Hepatocyte (in vitro differentiated cells): Measurements from ENCODE around the gene LEMD2.

Experiments
- EZH2 ChIP-seq: fragments of 200-600 bp; sonication (generic); IDR thresholded peaks from 2 replicates; pipeline ENCODE4 v1.6.1; 2016; ENCODE audit warnings: antibody characterized with exemption, mild to moderate bottlenecking, borderline replicate concordance
- EZH2phosphoT487 ChIP-seq: fragments of 200-600 bp; sonication (generic); IDR thresholded peaks from one replicate; pipeline ENCODE4 v1.6.1; 2018; ENCODE audit warnings: antibody characterized with exemption, mild to moderate bottlenecking, low read depth, moderate library complexity; ENCODE audit not compliant: unreplicated experiment, severe bottlenecking
- TF ChIP-seq, protein P1 (sequence below): fragments of 200-600 bp; sonication (generic); IDR thresholded peaks from 2 replicates; pipeline ENCODE4 v1.5.1; 2016; ENCODE audit warnings: antibody characterized with exemption, mild to moderate bottlenecking; ENCODE audit not compliant: poor library complexity

DNA sequence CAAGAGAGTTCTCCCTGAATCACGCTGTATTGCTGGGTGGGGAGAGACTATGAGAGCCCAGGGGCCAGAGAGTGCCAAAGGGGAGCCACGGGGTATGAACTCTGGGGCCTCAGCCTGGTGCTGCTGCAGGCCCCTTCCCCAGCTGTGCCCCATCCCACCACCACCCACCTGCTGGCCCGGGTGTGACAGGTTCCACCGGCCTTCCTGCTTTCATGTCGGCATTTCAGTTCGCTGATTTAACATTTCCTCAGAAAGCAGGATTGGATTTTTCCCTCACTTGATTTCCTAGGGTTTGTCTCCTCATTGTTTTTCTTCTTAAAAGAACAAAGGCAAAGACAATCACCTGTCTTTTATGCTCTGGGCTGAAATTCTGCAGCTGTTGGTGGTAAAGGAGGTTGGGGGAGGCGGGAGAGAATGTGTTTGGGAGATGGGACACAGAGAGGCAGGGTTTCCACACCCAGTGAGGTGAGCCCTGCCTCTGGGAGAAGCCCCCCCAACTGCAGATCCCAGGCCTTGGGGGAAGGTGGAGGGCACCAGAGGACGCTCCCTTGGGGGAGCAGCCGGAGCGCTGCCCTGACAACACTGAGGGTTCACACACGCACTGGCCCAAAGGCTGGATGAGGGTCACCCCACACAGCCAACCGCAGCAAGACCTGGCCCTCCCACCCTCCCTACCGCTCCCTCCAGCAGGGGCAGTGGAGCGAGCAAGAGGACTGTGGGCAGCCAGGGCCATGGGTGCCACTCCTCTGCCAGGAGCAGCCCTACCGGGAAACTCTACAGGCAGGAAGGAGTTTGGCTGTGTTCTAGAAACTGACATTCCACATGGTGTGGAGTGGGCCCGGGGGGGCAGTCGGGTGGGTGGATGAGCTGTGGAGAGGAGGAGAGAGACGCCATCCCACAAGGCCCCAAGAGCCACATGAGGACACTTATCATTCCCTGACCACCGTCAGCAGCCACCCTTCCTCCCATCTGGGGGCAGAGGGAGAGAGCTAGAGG lies 25.4 kb upstream of the LEMD2 start:
- TF ChIP-seq, protein P1, sequence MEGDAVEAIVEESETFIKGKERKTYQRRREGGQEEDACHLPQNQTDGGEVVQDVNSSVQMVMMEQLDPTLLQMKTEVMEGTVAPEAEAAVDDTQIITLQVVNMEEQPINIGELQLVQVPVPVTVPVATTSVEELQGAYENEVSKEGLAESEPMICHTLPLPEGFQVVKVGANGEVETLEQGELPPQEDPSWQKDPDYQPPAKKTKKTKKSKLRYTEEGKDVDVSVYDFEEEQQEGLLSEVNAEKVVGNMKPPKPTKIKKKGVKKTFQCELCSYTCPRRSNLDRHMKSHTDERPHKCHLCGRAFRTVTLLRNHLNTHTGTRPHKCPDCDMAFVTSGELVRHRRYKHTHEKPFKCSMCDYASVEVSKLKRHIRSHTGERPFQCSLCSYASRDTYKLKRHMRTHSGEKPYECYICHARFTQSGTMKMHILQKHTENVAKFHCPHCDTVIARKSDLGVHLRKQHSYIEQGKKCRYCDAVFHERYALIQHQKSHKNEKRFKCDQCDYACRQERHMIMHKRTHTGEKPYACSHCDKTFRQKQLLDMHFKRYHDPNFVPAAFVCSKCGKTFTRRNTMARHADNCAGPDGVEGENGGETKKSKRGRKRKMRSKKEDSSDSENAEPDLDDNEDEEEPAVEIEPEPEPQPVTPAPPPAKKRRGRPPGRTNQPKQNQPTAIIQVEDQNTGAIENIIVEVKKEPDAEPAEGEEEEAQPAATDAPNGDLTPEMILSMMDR = no peak
- TF ChIP-seq EZH2phosphoT487 = no peak
- TF ChIP-seq EZH2 = no peak
